NCI-H446 (cell line): ENCODE data around the gene ARHGAP6.

Source experiments
- DNase-seq, 2 experiments: peaks; one replicate each; lab custom pipeline; 2025; lab: John Stamatoyannopoulos, UW

Gene ARHGAP6

GRCh38 chrX:11461201-11462001, 204.3 kb downstream of the ARHGAP6 start:
- DNase-seq: no peak

DNA sequence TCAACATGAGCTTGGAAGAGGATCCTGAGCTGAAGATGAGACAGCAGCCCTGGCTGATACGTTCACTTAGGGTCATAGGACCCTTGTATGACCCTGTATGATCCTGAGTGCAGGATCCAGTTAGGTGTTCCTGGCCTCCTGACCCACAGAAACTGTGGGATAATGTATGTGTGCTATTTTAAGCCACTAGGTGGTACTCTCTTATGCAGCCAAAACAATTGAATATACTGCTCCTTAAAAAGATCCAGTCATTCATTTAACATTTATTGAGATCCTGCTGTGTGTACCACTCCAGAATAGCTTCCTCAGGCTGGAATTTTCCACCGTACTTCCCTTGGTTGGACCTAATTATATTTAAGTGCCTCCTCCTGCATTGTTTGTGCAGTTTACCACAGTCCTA, 205.4 kb downstream of the ARHGAP6 start:
- DNase-seq: no peak

DNA sequence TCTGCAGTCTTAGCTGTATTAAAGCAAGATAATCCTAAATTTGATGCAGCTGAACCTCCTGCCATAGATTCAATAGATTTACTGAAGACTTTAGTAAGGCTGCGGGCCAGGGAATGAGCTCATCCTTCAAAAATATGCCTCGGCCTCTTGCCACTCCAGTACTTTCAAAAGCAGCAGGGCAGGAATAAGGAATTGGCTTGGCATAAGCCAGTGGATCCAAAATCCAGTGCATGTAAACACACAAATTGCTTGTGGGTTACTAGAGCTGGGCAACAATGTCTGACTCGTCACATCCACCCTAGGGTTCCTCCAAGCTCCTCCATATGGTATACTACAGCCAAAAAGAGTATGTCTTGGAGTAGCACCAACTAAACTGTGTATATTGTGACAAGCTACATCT, 207.6 kb downstream of the ARHGAP6 start:
- DNase-seq: peak in 1 of 2 experiments; percentile 11

- DNase-seq: no peak
Observed at GRCh38 chrX:11451151-11451550, 214.6 kb downstream of the ARHGAP6 start.

GRCh38 chrX:11450354-11450753, 215.4 kb downstream of the ARHGAP6 start:
- no peak for DNase-seq

- DNase-seq: no peak
Observed at GRCh38 chrX:11449613-11450012, 216.1 kb downstream of the ARHGAP6 start.

DNA sequence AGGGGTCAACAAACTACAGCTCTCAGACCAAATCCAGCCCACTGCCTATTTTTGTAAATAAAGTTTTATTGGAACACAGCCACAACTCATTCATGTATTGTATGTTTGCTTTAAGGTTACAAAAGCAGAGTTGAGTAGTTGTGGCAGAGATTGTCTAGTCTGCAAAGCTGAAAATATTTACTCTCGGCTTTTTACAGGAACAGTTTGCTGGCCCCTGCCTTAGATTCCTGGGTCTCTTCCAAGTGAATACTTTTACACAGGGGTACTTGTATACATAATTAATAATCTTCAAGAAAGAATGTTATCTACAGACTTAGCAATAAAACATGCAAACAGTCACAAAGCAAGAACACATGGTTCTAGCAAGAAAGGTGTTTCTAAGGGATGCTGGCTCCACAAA, 218.3 kb downstream of the ARHGAP6 start:
- no peak for DNase-seq

- no peak for DNase-seq
Observed at GRCh38 chrX:11446949-11447348, 218.8 kb downstream of the ARHGAP6 start.

GRCh38 chrX:11446336-11446735, 219.4 kb downstream of the ARHGAP6 start:
- no peak for DNase-seq

- no peak for DNase-seq
Observed at GRCh38 chrX:11445540-11445939, 220.2 kb downstream of the ARHGAP6 start.

DNA sequence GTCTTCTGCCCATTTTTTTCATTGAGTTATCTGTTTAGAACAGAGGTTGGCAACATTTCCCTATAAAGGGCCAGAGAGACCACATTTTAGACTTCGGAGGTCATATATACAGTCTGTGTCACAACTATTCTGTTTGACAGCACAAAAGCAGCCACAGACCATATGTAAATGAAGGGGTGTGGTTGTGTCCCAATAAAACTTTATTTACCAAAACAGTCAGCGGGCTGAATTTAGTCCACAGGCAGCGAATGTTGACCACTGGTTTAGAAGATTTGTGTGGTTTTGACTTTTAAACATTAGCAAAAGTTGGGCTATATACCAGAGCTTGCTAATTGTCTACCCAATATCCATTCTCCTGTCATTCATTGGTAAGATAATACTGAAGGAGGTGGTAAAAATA, 221.7 kb downstream of the ARHGAP6 start:
- DNase-seq: no peak

GRCh38 chrX:11439846-11440245, 225.9 kb downstream of the ARHGAP6 start:
- DNase-seq: no peak

GRCh38 chrX:11438767-11439166, 227.0 kb downstream of the ARHGAP6 start:
- no peak for DNase-seq

- no peak for DNase-seq
Observed at GRCh38 chrX:11438380-11438723, 227.4 kb downstream of the ARHGAP6 start.

- DNase-seq: no peak
Observed at GRCh38 chrX:11437642-11438379, 227.9 kb downstream of the ARHGAP6 start.

GRCh38 chrX:11435568-11435967, 230.2 kb downstream of the ARHGAP6 start:
- no peak for DNase-seq

DNA sequence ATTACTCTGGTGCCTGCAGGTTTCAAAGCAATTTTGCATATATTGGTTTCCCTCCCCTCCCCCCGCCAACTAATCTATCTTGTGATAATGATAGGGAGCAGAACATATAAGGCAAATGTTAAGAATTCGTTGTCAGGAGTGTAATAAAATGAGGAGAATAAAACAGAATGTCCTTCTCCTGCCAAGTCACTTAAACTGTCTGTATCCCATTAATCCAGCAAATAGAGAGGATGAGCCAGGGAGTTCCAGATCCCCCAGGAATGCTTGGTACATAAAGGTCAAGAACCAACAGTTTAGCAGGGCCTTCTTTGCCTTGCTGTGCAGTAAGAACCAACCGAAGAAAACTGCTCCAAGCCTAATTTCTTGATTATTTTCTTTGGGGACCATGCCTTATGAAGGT, 231.1 kb downstream of the ARHGAP6 start:
- no peak for DNase-seq

DNA sequence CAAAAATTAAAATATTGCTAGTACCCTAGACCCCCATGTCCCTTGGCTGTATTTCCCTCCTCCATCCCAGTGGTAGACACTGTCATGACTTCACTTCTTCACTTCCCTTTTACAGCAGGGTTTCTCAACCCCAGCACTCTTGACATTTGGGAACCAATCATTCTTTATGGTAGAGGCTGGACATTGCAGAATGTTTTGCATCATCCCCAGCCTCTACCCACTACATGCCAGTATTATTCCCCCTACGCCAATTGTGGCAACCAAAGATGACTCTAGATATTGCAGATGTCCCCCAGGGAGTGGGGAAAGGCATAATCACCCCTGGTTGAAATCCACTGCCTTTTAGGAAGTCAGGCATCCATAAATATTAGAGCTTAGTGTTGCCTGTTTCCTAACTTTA, 233.9 kb downstream of the ARHGAP6 start:
- no peak for DNase-seq

DNA sequence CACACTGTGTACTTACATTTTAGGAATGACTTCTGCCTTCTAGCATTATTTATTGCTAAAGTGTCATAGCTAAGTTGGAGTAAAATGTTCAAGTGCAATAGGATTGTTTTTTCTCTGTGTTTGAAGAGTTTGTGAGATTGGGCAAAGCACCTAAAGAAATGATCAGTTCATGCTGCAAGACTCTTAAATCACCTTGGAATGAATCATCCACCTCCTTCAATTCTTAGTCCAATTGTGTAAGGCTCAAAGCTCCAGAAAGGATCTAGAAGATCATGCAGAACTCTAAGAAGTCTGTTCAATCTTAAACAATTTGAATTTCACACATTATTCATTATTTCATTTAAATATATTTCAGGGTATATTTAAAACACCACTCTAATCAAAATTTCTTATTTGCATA, 235.4 kb downstream of the ARHGAP6 start:
- no peak for DNase-seq

DNA sequence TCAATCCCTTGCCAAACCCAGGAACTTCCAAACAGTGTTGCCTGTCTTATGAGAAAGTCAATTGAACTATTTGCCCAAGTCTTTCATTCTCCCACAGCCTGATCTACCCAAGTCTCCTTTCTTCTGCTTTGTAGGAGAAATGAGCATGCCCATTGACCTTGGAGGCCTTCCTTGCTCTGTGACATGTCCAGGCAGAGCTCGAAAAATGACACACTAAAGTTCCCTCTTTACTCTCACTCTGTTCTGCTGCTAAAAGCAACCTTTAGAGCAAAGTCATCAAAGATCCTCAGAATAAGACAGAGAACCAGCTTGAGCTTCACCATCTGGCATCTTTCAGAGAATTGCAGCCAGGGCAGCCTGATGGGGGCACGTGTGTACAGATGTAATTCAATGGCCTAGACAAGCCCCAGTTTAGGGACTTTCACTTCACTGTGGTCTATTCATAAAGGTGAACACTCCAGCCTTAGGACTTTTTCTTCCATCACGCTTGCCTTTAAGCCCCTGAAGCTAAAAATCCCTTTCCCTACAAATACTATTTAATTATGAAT, 236.1 kb downstream of the ARHGAP6 start:
- DNase-seq: no peak

- DNase-seq: no peak
Observed at GRCh38 chrX:11427453-11428071, 238.2 kb downstream of the ARHGAP6 start.

GRCh38 chrX:11426712-11427452, 238.8 kb downstream of the ARHGAP6 start:
- no peak for DNase-seq
